ENCODE measurements around the gene SDHAF1.

DNA sequence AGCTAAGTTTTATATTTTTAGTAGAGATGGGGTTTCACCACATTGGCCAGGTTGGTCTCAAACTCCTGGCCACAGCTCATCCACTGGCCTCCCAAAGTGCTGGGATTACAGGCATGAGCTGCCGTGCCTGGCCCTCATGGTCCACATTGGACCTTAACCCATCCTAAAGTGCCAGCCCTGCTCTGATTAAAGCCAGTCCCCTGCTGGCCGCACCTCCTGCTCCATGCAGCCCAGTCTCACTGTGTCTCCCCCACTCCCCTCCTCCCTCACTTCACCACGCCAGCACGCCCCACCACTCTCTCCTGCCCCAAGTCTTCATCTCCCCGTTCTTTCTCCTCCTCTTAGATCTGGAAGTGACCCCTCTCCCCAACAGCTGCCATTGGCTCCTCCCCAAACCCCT lies 16.7 kb upstream of the SDHAF1 start:
- TF ChIP-seq, protein P1, sequence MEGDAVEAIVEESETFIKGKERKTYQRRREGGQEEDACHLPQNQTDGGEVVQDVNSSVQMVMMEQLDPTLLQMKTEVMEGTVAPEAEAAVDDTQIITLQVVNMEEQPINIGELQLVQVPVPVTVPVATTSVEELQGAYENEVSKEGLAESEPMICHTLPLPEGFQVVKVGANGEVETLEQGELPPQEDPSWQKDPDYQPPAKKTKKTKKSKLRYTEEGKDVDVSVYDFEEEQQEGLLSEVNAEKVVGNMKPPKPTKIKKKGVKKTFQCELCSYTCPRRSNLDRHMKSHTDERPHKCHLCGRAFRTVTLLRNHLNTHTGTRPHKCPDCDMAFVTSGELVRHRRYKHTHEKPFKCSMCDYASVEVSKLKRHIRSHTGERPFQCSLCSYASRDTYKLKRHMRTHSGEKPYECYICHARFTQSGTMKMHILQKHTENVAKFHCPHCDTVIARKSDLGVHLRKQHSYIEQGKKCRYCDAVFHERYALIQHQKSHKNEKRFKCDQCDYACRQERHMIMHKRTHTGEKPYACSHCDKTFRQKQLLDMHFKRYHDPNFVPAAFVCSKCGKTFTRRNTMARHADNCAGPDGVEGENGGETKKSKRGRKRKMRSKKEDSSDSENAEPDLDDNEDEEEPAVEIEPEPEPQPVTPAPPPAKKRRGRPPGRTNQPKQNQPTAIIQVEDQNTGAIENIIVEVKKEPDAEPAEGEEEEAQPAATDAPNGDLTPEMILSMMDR (IDR thresholded peaks at IDR 0.05; ENCODE audit: control extremely low read depth in 1 of 3, insufficient read depth in 1 of 3, low read depth in 1 of 3, low read length in 3 of 3): no peak
- TF ChIP-seq USF2 (IDR thresholded peaks at IDR 0.05; ENCODE audit: low read length): no peak
- TF ChIP-seq POLR2A (IDR thresholded peaks at IDR 0.05; ENCODE audit: control extremely low read depth in 1 of 2, low read depth in 2 of 2, low read length in 2 of 2): no peak
- TF ChIP-seq POLR2AphosphoS5 (IDR thresholded peaks at IDR 0.05; ENCODE audit: low read depth, low read length): no peak
- TF ChIP-seq TCF12 (IDR thresholded peaks at IDR 0.05; ENCODE audit: low read depth, low read length): no peak
- TF ChIP-seq RAD21 (IDR thresholded peaks at IDR 0.05 in 1 of 2, conservative IDR thresholded peaks at IDR 0.05 in 1 of 2; ENCODE audit: low read depth in 2 of 2, low read length in 2 of 2): no peak
- no peak for TF ChIP-seq SRF (IDR thresholded peaks at IDR 0.05; ENCODE audit: low read depth, low read length)

Measured in H1 (cell line).